Neuronal stem cell (in vitro differentiated cells): ENCODE results near the gene UBR3.
"Not testable (repeated sequence)": the region's sequence is repeated elsewhere in the genome, so short reads cannot be mapped to it uniquely, and the experiment has no call there.

Experiments
- DNase-seq: peaks from one replicate; pipeline ENCODE4 v3.0.0-alpha.2; 2013; ENCODE audit warnings: low spot score
- H2AFZ ChIP-seq: one replicate; pipeline ENCODE4 v1.6.1; 2013; ENCODE audit warnings: mild to moderate bottlenecking, low read length, inconsistent platforms
- H2AK5ac ChIP-seq: 2 replicates; pipeline ENCODE4 v1.6.1; 2013; ENCODE audit warnings: low read depth, mild to moderate bottlenecking, inconsistent platforms, low read length, moderate library complexity, mixed read lengths
- H2BK120ac ChIP-seq: 2 replicates; pipeline ENCODE4 v1.6.1; 2013; ENCODE audit warnings: low read depth, mild to moderate bottlenecking, inconsistent platforms, low read length, moderate library complexity, mixed read lengths
- H2BK12ac ChIP-seq: one replicate; pipeline ENCODE4 v1.6.1; 2013; ENCODE audit warnings: low read length, inconsistent platforms
- H2BK15ac ChIP-seq: 2 replicates; pipeline ENCODE4 v1.6.1; 2013; ENCODE audit warnings: mild to moderate bottlenecking, low read length, inconsistent platforms, mixed read lengths
- H2BK5ac ChIP-seq: one replicate; pipeline ENCODE4 v1.6.1; 2013; ENCODE audit warnings: inconsistent platforms, mild to moderate bottlenecking, low read length, moderate library complexity
- H3K14ac ChIP-seq: one replicate; pipeline ENCODE4 v1.6.1; 2013; ENCODE audit warnings: low read length, inconsistent platforms
- H3K18ac ChIP-seq: 2 replicates; pipeline ENCODE4 v1.6.1; 2013; ENCODE audit warnings: low read length, inconsistent platforms
- H3K23ac ChIP-seq: 2 replicates; pipeline ENCODE4 v1.6.1; 2013; ENCODE audit warnings: low read depth, mild to moderate bottlenecking, mixed read lengths, low read length, inconsistent platforms; ENCODE audit not compliant: poor library complexity
- H3K27ac ChIP-seq: replicated peaks from 3 replicates; pipeline ENCODE4 v1.5.1; 2013; ENCODE audit warnings: low read length, inconsistent platforms
- H3K27me3 ChIP-seq, 3 experiments: 2 replicates each; pipeline ENCODE4 v1.6.1; 2013; ENCODE audit warnings: low read length in 3 of 3, mild to moderate bottlenecking in 2 of 3, inconsistent platforms in 1 of 3, low read depth in 1 of 3, mixed read lengths in 1 of 3, moderate library complexity in 1 of 3; ENCODE audit not compliant: control insufficient read depth in 3 of 3, insufficient read depth in 3 of 3
- H3K36me3 ChIP-seq, 2 donors: replicated peaks in 1 of 2; 2 replicates each; pipeline ENCODE4 v1.6.1; 2013; ENCODE audit warnings: low read length in 2 of 2; ENCODE audit not compliant: control insufficient read depth in 2 of 2, insufficient read depth in 2 of 2
- H3K4ac ChIP-seq: 2 replicates; pipeline ENCODE4 v1.6.1; 2013; ENCODE audit warnings: inconsistent platforms, mild to moderate bottlenecking, low read length, moderate library complexity
- H3K4me1 ChIP-seq, 2 donors: 1 replicate in 1 of 2; 2 replicates in 1 of 2; pipeline ENCODE4 v1.6.1; 2013; ENCODE audit warnings: low read length in 2 of 2, low read depth in 1 of 2; ENCODE audit not compliant: control insufficient read depth in 2 of 2, insufficient read depth in 1 of 2
- H3K4me2 ChIP-seq: one replicate; pipeline ENCODE4 v1.6.1; 2013; ENCODE audit warnings: mild to moderate bottlenecking, low read length, inconsistent platforms; ENCODE audit not compliant: insufficient read depth, poor library complexity, severe bottlenecking
- H3K4me3 ChIP-seq, 2 donors: 2 replicates each; pipeline ENCODE4 v1.5.1; 2013; ENCODE audit warnings: low read length in 2 of 2, mild to moderate bottlenecking in 2 of 2, inconsistent platforms in 1 of 2, moderate library complexity in 1 of 2
- H3K79me1 ChIP-seq: one replicate; pipeline ENCODE4 v1.6.1; 2013; ENCODE audit warnings: low read depth, mild to moderate bottlenecking, inconsistent platforms, low read length, moderate library complexity
- H3K9ac ChIP-seq: one replicate; pipeline ENCODE4 v1.6.1; 2013; ENCODE audit warnings: mild to moderate bottlenecking, low read depth, low read length, inconsistent platforms; ENCODE audit not compliant: poor library complexity
- H3K9me3 ChIP-seq, 2 donors: replicated peaks in 1 of 2; 2 replicates each; pipeline versions ENCODE3 to v1.6.1; 2013; ENCODE audit warnings: low read length in 2 of 2, mild to moderate bottlenecking in 2 of 2, inconsistent platforms in 1 of 2, low read depth in 1 of 2, mixed read lengths in 1 of 2, moderate library complexity in 1 of 2; ENCODE audit not compliant: control insufficient read depth in 2 of 2, insufficient read depth in 1 of 2
- H4K8ac ChIP-seq: one replicate; pipeline ENCODE4 v1.6.1; 2013; ENCODE audit warnings: low read depth, mild to moderate bottlenecking, inconsistent platforms, low read length, moderate library complexity
- H4K91ac ChIP-seq: one replicate; pipeline ENCODE4 v1.6.1; 2013; ENCODE audit warnings: low read length, low read depth, mild to moderate bottlenecking, inconsistent platforms; ENCODE audit not compliant: poor library complexity
- whole genome bisulfite sequencing, 2 donors: extraction: QIAGEN DNeasy Blood & Tissue Kit; methylation state at CpG; one replicate each; pipeline ENCODE4 v1.1.7; 2013; ENCODE audit warnings: missing lambda C conversion rate in 2 of 2, mixed read lengths in 1 of 2; ENCODE audit not compliant: insufficient read length in 2 of 2, insufficient replicate concordance in 1 of 2; ENCODE audit errors: extremely low coverage in 2 of 2; 5-methylcytosine and 5-hydroxymethylcytosine counted together

Gene UBR3

DNA sequence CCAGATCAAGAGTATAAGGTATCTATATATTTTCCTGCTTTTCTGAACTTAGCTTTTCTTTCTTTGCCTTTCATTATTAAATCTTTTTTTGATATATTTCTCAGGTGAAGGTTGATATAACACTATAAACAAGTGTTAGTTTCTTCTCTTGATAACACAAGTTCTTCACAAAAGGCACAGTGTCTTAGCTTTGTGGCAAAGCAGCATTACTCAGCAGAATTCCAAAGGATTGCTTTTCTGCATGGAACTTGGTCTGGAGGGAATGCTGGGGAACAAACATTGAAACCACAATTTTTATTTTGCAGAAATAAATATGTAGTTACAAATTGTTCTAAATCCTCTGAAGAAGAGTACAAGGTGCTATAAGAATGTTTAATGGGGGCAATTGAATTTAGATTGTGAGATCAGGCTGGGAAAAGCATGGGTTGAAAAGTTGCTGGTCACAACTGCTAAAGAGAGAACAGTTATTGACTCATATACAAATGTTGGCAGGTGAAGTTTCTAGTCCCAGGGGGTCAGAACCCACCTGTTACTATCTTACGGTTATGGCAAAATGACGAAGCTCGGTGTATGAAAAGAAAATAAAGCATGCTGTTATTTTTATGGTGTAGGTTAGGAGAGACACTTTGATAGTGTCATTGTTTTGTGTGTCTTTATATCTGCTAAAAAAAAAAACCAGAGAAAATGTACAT lies 68.2 kb downstream of the UBR3 start:
- no peak for DNase-seq

DNA sequence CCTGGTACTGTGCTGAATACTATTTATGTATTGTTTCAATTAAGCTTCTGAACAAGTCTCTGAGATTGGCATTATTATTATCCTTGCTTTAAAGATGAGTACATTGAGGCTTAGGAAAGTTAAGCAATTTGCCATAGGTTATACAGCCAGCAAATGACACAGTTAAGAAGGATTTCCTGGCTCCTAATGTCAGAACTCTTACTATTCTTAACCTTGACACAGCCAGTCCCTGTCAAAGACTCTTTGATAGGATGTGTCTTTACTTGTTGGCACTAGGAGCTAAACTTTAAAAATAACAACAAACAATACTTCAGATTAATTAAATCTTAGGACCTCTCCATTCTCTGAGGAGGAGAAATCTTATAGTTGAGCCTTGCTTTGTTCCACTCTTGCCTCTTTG lies 70.6 kb downstream of the UBR3 start:
- Histone ChIP-seq H2AFZ (no peak overlapping the region), H3K4me2 (no peak overlapping the region), H3K14ac (no peak overlapping the region), H3K9me3 (no peaks in the 10 kb centered on the region), H3K27ac (no peak overlapping the region), H3K4me3 (no peak overlapping the region), H3K79me1 (no peaks in the 10 kb centered on the region), H3K27me3 (no peaks in the 10 kb centered on the region), H3K36me3 (no peaks in the 10 kb centered on the region), H4K8ac (no peak overlapping the region), H3K23ac (no peak overlapping the region), H3K4me1 (no peaks in the 10 kb centered on the region), H2BK5ac (no peak overlapping the region), H3K9ac (no peak overlapping the region), H2BK120ac (no peak overlapping the region), H2AK5ac (no peak overlapping the region), H2BK12ac (no peak overlapping the region), H3K4ac (no peak overlapping the region), H3K18ac (no peak overlapping the region), H4K91ac (no peak overlapping the region), H2BK15ac (no peak overlapping the region)
- no peak for DNase-seq

More for the DNA sequence above, 68.2 kb downstream of the UBR3 start:
- WGBS, 2 donors, result no CpG with 5 or more reads among the region's 3 CpGs
- Histone ChIP-seq H3K4me3 (no peak overlapping the region), H3K27me3 (no peaks in the 10 kb centered on the region), H3K27ac (no peak overlapping the region), H2BK15ac (no peak overlapping the region), H3K4ac (no peak overlapping the region), H3K4me2 (no peak overlapping the region), H3K18ac (no peak overlapping the region), H3K23ac (no peak overlapping the region), H3K14ac (no peak overlapping the region), H2BK120ac (no peak overlapping the region), H4K91ac (no peak overlapping the region), H2AFZ (no peak overlapping the region), H4K8ac (no peak overlapping the region), H2BK12ac (no peak overlapping the region), H3K4me1 (no peaks in the 10 kb centered on the region), H3K79me1 (no peaks in the 10 kb centered on the region), H3K9me3 (no peaks in the 10 kb centered on the region), H3K36me3 (no peaks in the 10 kb centered on the region), H2AK5ac (no peak overlapping the region), H3K9ac (no peak overlapping the region), H2BK5ac (no peak overlapping the region)

DNA sequence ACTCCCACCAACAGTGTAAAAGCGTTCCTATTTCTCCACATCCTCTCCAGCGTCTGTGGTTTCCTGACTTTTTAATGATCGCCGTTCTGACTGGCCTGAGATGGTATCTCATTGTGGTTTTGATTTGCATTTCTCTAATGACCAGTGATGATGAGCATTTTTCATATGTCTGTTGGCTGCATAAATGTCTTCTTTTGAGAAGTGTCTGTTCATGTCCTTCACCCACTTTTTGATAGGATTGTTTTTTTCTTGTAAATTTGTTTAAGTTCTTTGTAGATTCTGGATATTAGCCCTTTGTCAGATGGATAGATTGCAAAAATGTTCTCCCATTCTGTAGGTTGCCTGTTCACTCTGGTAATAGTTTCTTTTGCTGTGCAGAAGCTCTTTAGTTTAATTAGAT lies 72.8 kb downstream of the UBR3 start:
- H2AFZ ChIP-seq, H3K4me1 ChIP-seq, H2BK12ac ChIP-seq, H3K4ac ChIP-seq, H4K8ac ChIP-seq, H2BK15ac ChIP-seq, H4K91ac ChIP-seq, H3K27ac ChIP-seq, H3K14ac ChIP-seq, H3K18ac ChIP-seq, H3K4me3 ChIP-seq, H3K23ac ChIP-seq, H3K4me2 ChIP-seq, H3K27me3 ChIP-seq, H3K36me3 ChIP-seq, H3K79me1 ChIP-seq, H2BK120ac ChIP-seq, DNase-seq, H2AK5ac ChIP-seq, H3K9ac ChIP-seq, H3K9me3 ChIP-seq, H2BK5ac ChIP-seq: not testable (repeated sequence)
- WGBS, 2 donors, result no CpG with 5 or more reads among the region's 4 CpGs

DNA sequence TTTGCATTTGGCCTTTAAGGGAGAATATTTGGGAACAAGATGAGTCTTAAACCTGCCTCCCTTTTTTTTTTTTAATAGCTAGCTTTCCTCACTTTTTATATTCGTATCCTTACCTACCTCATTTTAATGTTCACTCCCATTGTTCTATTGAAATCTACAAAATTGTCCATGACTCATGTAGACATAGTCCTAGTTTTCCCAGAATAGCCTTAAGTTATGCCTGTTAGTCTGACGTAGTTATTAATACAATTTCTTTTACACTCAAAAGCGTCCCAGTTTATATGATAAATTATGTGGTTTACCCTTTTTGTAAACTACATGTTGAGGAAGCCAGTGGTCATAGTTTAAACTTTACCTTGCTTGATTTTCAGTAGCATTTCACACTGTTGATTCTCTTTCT lies 73.4 kb downstream of the UBR3 start:
- Histone ChIP-seq H3K36me3 (no peaks in the 10 kb centered on the region), H4K8ac (no peak overlapping the region), H3K79me1 (no peaks in the 10 kb centered on the region), H2AFZ (no peak overlapping the region), H3K14ac (no peak overlapping the region), H2AK5ac (no peak overlapping the region), H2BK15ac (no peak overlapping the region), H3K4me3 (no peak overlapping the region), H2BK12ac (no peak overlapping the region), H2BK5ac (no peak overlapping the region), H2BK120ac (no peak overlapping the region), H3K9ac (no peak overlapping the region), H3K9me3 (no peaks in the 10 kb centered on the region), H3K4me2 (no peak overlapping the region), H3K4me1 (no peaks in the 10 kb centered on the region), H4K91ac (no peak overlapping the region), H3K4ac (no peak overlapping the region), H3K18ac (no peak overlapping the region), H3K27ac (no peak overlapping the region), H3K23ac (no peak overlapping the region), H3K27me3 (no peaks in the 10 kb centered on the region)
- 100% methylated on average over 1 of the region's 3 CpGs; no CpG with 5 or more reads in 1 of the 2 donors for WGBS, 2 donors
- no peak for DNase-seq
